AG09309 (cell line): Measurements from ENCODE around the gene OR4F15.
A peak's percentile ranks its signal among the peaks of the same experiment; 100 is the strongest.
"Not testable (repeated sequence)": the region's sequence is repeated elsewhere in the genome, so short reads cannot be mapped to it uniquely, and the experiment has no call there.

Source experiments
- DNase-seq: peaks from one replicate; pipeline ENCODE4 v3.0.0-alpha.2; 2010; ENCODE audit warnings: low read depth
- H3K4me3 ChIP-seq: 2 replicates; pipeline ENCODE4 v1.5.1; 2011; ENCODE audit warnings: mild to moderate bottlenecking, low read depth, low read length, moderate library complexity; ENCODE audit not compliant: control insufficient read depth
- TF ChIP-seq, protein P1 (sequence below): IDR thresholded peaks from 2 replicates; pipeline ENCODE4 v1.5.1; 2011; ENCODE audit warnings: mild to moderate bottlenecking, low read depth, low read length, inconsistent platforms; ENCODE audit not compliant: insufficient read depth, control insufficient read depth; ENCODE audit errors: missing control alignments

The OR4F15 gene, protein sequence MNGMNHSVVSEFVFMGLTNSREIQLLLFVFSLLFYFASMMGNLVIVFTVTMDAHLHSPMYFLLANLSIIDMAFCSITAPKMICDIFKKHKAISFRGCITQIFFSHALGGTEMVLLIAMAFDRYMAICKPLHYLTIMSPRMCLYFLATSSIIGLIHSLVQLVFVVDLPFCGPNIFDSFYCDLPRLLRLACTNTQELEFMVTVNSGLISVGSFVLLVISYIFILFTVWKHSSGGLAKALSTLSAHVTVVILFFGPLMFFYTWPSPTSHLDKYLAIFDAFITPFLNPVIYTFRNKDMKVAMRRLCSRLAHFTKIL

DNA sequence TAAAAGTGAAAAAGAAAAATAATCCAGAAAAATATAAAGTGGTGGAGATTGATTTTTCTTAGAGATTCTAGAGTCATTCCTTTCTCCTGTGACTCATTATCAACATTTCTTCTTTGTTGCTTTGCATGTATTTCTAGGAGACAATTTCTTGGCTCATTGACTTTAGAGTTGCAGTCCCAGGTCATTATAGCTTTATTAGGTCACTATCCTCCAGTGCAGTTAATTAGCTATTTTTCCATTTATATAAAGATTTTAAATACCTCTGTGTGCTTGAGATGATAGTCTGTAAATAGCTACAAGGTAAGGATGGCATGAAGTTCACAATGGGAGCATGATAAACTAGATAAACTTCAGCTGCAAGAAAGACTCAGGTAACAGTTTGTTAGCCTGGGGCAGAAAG is at the start of gene OR4F15:
TSS of gene OR4F15 (plus strand) at position 301 of the 400 bp plus-strand sequence. CDS start 5,985 bp downstream, outside the sequence.
- TF ChIP-seq, protein P1, sequence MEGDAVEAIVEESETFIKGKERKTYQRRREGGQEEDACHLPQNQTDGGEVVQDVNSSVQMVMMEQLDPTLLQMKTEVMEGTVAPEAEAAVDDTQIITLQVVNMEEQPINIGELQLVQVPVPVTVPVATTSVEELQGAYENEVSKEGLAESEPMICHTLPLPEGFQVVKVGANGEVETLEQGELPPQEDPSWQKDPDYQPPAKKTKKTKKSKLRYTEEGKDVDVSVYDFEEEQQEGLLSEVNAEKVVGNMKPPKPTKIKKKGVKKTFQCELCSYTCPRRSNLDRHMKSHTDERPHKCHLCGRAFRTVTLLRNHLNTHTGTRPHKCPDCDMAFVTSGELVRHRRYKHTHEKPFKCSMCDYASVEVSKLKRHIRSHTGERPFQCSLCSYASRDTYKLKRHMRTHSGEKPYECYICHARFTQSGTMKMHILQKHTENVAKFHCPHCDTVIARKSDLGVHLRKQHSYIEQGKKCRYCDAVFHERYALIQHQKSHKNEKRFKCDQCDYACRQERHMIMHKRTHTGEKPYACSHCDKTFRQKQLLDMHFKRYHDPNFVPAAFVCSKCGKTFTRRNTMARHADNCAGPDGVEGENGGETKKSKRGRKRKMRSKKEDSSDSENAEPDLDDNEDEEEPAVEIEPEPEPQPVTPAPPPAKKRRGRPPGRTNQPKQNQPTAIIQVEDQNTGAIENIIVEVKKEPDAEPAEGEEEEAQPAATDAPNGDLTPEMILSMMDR = no peak
- H3K4me3 ChIP-seq = no peak within 1 kb of the TSS
- DNase-seq = no peak

DNA sequence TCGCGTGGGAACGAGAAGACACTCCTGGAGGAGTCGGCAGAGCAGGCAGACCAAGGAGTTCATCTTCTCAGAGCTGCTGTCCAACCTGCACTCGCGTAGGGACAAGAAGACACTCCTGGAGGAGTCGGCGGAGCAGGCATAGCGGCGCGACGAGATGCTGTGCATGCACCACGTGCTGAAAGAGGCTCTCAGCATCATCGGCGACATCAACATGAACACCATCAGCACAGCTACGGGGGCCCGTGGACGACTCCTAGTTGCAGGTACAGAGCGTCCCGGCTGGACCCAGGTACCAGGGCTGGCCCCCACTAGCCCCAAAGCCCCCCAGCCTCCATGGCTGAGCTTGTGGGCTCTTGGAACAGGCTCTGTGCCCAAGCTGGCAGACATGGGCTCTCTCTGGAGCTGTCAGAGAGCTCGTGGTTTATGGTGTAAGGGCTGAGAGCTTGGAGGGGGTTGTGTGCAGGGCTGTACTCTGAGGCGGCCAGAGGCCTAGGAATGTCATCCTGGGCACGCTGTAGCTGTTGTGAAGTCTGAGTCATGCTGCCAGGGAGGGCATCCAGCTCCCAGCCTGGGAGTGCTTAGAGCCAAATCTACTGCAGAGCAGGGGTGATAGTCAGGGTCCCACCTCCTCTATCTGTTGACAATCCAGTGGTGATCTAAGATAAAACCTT is 47.2 kb upstream of the OR4F15 start:
- DNase-seq, H3K4me3 ChIP-seq: not testable (repeated sequence)

DNA sequence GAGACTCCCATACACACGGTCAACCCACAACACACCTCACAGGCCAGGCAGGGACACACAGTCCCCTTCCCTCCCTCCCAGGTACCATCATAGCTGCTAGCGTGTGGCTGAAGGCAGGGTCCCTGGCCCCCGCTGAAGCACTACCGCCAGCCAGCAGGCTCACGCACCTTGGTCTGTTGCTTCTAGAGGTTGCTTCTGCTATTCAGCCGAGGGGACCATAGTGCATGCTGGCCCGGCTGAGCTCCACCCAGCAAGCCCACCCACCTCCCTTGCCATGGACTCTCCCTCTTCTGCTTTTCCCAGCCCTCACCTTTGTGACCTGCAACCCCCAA is 46.7 kb upstream of the OR4F15 start:
- not testable (repeated sequence) for H3K4me3 ChIP-seq, DNase-seq

DNA sequence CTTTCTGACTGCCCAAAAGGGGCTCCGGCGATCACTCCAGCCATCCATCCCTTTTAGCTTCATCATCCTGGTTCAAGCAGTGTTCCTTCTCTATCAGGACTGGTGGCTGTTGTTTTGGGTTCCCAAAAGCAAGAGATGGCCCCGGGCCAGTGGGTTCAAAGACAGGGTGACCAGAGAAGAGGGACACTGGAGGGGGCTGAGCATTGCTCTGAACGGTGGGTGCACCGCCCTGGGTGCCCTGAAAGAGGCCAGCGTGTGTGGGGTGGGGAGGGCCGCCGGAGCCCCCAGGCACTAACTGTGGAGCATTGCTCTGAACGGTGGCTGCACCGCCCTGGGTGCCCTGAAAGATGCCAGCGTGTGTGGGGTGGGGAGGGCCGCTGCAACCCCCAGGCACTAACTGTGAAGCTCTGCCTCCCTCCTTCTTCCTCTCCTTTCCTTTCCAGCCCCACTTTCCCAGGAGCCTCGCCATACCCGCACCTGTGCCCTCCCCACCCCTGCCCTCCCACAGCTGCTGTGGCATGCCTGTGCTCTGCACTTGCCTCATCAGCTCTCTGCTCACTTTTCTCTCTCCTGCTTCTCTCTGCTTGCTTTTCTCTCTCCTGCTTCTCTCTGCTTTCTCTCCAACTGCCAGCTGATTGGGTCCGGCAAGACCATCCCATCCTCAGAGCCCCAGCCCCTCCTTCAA is 46.1 kb upstream of the OR4F15 start:
- DNase-seq = no peak
- H3K4me3 ChIP-seq = no peak overlapping the region

DNA sequence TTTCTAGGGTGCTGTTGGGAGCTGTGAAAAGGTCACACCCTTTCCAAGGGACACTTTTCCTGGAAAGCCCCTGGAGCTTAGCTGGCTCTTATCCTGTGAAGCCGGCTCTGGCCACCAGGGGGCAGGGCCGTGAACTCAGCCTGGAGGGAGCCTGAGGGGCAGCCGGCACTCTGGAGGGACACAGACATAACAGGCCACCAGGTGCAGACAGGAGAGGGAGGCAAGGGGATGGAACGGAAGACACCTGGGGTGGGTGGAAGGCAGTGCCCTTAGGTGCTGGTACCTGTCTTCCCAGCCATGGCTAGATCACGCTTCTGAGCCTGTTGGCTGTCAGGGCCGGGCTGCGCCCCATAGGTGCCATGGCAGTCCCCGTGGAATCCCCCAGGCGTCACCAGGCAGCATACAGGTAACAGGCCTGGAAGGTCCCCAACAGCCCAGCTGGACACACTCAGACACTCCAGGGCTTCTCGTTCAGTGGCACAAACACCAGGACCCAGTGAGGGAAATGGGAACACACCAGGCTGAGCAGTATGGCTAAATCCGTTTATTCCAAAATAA is 44.8 kb upstream of the OR4F15 start:
- not testable (repeated sequence) for DNase-seq, H3K4me3 ChIP-seq

More for the DNA sequence above, 46.1 kb upstream of the OR4F15 start:
- TF ChIP-seq, protein P1 = no peak

DNA sequence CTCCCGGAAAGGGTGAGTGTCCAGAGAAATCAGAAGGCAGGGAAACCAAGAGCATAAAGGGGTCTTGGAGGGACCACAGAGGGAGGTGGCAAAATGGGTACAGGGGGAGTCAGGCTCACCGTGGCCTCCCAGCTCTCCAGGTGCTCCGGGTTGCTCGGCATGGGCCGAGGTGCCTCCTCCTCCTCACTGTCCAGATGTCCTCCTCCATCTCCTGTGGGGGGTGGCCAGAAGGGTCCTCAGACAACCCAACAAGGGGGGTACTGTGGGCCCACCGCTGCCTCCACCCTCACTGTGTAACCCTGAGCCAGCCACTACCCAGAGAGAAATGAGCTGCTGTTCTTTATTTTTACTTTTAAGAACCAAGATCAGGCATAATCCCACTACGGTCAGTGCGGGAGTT is 39.1 kb upstream of the OR4F15 start:
- no peak overlapping the region for H3K4me3 ChIP-seq
- no peak for DNase-seq
- TF ChIP-seq, protein P1 = no peak

DNA sequence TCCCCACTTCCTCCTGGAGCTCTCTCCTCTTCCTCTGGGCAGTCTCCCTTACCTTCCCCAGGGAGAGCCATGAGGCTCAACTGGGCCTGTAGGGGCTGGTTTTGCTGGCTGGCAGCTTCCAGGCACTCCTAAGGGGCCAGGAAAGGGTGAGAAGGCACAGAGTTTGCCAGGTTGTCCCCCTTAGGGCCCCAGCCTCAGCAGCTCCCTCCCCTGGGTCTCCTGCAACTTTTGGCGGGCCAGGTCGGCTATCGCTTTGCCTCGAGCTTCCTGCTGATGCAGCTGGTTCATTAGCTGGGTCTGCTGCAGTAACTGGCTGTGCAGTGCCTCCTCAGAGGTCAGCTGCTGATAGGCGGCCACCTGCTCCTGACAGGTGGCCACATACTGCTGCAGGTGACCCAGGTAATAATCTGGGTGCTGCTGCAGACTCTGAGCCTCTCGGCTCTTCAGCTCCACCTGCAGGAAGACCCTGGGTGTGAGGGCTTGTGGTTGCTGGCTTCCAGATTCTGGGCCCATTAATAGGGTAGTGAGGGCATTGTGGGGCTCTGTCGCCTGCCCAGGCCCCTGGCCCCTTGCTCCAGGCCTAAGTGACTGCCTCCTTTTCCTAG is 38.4 kb upstream of the OR4F15 start:
- TF ChIP-seq, protein P1 = peak; percentile 29
- DNase-seq = no peak
- H3K4me3 ChIP-seq = no peak overlapping the region

DNA sequence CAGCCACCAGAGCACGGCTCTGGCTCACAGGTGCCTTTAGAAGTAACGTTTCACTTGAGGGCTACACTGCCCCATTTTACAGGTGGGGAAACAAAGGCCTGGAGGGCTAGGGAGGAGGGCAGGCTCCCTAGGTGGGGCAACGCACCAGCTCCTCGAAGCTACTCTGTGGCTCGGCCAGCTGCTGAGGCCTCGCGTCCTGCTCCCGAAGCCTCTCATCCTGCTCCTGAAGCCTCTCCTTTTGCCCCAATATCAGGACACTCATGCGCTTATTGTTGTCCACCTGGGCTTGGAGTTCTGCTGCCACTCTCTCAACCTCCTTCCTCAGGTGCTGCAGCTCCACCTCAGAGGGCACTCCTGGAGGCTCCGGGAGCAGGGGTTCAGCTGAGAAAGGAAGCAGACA is 36.9 kb upstream of the OR4F15 start:
- TF ChIP-seq, protein P1 = no peak
- DNase-seq = no peak
- H3K4me3 ChIP-seq = no peak overlapping the region

DNA sequence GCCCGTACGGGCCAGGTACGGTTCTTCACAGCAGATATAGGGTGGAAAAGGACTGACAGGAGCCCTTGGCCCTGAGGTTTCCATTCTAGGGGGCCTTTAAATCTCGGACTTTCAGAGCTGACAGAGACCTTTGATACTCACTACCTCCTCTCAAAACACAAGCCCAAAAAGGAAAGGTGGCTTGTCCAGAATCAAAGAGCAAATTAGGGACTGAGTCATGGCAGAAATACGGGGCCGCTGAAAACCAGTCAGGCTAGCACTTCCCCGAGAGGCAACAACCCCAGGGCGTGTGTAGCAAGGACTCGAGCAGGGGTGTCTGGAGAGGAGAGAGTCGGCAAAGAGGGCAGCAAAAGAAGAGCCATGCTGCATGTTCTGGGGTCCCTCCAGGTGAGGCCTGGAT is 33.4 kb upstream of the OR4F15 start:
- not testable (repeated sequence) for H3K4me3 ChIP-seq, DNase-seq

DNA sequence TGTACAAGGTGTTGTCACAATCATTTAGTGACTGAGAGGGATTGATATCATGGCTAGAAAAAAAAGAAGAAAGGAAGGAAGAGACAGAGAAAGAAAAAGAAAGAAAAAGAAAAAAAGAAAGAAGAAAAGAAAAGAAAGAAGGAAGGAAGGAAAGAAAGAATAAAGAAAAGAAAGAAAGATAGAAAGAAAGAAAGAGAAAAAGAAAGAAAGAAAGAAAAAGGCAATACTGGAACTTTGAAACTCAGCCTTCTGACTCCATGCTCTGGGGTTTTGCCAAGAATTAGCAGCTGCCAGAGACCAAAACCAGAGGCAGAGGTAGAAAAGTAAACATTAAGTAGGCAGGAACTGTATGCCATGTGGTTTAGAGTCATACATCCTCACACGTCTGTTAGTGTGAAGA is 31.8 kb upstream of the OR4F15 start:
- not testable (repeated sequence) for DNase-seq, H3K4me3 ChIP-seq
